GM18873 (cell line): ENCODE results near the gene NUTM2D.
"Not testable (repeated sequence)": the region's sequence is repeated elsewhere in the genome, so short reads cannot be mapped to it uniquely, and the experiment has no call there.

Experiments used
- ATAC-seq: cut with Tn5 transposase; IDR thresholded peaks from one replicate; pipeline ENCODE4 v1.9.1; 2021; ENCODE audit warnings: mild to moderate bottlenecking, moderate library complexity, moderate number of reproducible peaks; ENCODE audit not compliant: unreplicated experiment, low FRiP score

Gene NUTM2D

DNA sequence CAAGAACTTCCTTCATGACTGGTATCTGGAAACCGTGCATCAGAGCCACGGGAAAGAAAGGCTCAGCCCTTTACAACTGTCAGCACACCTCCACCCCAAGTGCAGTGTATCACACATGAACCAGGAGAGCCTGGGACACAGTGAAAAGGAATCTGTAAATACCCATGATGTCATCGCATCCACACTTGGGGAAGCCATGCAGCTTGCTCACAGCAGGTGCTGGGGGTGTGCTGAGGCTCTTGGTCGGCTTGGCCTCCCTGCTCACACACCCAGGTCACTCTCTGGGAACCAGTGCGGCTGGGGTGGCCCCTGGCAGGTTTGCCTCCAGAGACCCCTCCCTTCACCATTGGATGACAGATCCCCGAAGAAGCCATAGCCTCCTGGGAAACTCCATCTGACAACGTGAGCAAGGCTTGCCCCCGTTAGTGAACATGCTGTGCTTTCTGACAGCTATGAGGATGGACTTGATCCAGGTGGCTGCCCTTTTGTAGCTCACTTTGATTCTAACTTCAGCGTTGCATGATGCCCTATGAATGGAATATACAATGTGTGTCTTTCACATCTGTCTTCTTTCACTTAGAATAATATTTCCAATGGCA lies 12.1 kb downstream of the NUTM2D start:
- not testable (repeated sequence) for ATAC-seq

- not testable (repeated sequence) for ATAC-seq
Observed at GRCh38 chr10:87374091-87374490, 16.5 kb downstream of the NUTM2D start.

DNA sequence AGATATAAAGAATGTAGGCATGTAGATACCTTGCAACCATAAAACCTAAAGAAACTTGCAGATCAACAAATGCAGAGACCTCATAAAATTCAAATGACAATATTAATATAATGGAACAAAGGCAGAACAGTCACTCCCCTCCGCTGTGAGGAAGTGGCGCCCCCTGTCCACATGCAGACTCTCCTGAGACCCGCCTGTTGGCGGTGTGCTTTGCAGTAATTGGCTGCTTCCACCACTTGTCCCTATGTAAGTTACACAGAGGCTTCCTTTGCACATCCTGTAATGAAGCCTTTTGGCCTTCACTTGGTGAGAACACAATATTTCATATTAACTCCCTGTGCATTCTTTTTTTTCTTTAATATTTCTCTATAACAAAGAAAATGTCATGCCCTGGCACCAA lies 21.6 kb downstream of the NUTM2D start:
- ATAC-seq, result not testable (repeated sequence)

- not testable (repeated sequence) for ATAC-seq
Observed at GRCh38 chr10:87383149-87383857, 25.8 kb downstream of the NUTM2D start.

DNA sequence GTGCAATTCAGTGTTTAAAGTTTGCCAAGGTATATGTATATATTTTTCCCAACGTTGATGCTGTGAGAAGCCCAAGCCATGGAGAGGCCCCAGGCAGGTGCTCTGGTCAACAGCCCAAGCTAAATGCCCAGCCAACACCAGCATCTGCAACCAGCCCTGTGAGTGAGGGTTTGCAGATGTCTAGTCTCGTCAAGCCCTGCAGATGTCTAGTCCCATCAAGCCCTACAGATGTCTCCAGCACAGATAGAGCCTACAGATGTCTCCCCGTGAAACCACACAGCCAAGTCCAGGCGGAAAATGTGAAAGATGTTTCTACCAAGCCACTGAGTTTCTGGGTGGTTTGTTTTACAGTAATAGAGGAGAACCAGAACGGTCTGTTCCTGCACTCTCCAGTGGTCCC lies 26.7 kb downstream of the NUTM2D start:
- not testable (repeated sequence) for ATAC-seq

GRCh38 chr10:87385762-87386360 lies 28.3 kb downstream of the NUTM2D start:
- not testable (repeated sequence) for ATAC-seq

DNA sequence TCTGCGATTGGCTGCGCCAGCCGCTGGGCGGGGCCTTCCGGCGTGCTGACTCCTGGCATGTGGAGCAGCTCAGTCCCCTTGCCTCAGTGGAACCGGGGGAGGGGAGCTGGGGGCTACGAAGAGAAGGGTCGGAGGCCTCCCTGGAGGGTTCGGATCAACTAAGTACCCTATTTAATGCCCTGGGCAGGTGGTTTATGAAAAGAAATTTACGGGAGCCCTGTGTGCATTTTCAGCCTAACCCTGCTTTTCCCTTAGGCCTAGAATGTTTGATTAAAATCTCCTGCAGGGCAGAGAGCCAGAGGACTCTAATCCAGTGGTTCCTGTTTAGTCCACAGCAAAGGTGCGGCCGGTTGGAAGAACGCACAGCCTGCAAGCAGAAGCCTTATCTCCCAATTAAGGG lies 33.8 kb downstream of the NUTM2D start:
- not testable (repeated sequence) for ATAC-seq

DNA sequence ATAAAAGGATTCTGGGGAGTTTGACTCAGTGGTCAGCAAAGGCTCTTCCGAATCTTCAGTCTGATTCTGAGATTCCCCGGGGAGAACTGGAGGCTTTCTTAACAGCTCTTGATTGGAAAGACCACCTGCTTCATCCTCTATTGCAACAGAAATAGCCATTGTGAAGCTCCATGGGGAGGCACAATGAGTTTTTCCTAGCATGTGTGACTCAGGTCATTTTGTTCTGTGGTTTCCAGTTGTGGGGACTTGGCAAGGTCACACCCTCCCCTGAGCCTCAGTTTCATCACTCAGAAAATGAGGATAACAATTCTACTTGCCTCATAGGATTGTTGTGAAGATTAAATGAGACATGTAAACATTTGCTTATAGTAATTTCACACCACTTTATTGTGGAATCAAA lies 38.7 kb downstream of the NUTM2D start:
- not testable (repeated sequence) for ATAC-seq

GRCh38 chr10:87398436-87398835 lies 40.9 kb downstream of the NUTM2D start:
- ATAC-seq, result not testable (repeated sequence)

GRCh38 chr10:87407516-87408467 lies 50.2 kb downstream of the NUTM2D start:
- ATAC-seq, result not testable (repeated sequence)

DNA sequence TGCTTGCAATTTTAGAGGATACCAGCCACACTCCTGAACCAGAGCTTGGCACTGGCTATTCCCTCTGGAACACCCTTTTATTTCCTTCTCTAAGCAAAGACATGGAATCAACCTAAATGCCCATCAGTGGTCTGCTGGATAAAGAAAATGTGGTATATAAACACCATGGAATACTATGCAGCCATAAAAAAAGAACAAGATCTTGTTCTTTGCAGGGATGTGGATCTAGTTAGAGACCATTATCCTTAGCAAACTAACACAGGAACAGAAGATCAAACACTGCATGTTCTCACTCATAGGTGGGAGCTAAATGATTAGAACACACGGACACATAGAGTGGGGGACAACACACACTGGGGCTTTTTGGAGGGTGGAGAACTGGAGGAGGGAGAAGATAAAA lies 56.4 kb downstream of the NUTM2D start:
- ATAC-seq, result not testable (repeated sequence)
